Measurements from ENCODE around the gene RBM20.
"Not testable (repeated sequence)": the region's sequence is repeated elsewhere in the genome, so short reads cannot be mapped to it uniquely, and the experiment has no call there.

RBM20 gene

GRCh38 chr10:110863956-110864355 lies 219.8 kb downstream of the RBM20 start:
- Mint-ChIP-seq H3K36me3 (ENCODE audit: low read depth) (no peaks in the 10 kb centered on the region), H3K4me3 (no peak overlapping the region), H3K9me3 (no peaks in the 10 kb centered on the region), H3K4me1 (peaks cover 79% of the 10 kb centered on the region), H3K27ac (peak overlapping the region; percentile 70 to 97 (median 95)), H3K27me3 (ENCODE audit: low read depth) (no peaks in the 10 kb centered on the region)
- TF ChIP-seq CTCF (IDR thresholded peaks at IDR 0.05; ENCODE audit: unreplicated experiment in 3 of 3), result no peak

- Mint-ChIP-seq H3K36me3 (ENCODE audit: low read depth) (no peaks in the 10 kb centered on the region), H3K27ac (peak overlapping the region; percentile 95 to 98 (median 97)), H3K9me3 (no peaks in the 10 kb centered on the region), H3K27me3 (ENCODE audit: low read depth) (no peaks in the 10 kb centered on the region), H3K4me1 (peaks cover 80% of the 10 kb centered on the region), H3K4me3 (peak overlapping the region in 1 of 3 experiments; percentile 10)
- no peak for TF ChIP-seq CTCF (IDR thresholded peaks at IDR 0.05; ENCODE audit: unreplicated experiment in 3 of 3)
Measured at GRCh38 chr10:110864662-110865140, 220.6 kb downstream of the RBM20 start.

GRCh38 chr10:110865186-110865808 lies 221.2 kb downstream of the RBM20 start:
- H3K27me3 Mint-ChIP-seq (ENCODE audit: low read depth), result no peaks in the 10 kb centered on the region
- H3K4me3 Mint-ChIP-seq, result peak overlapping the region in 2 of 3 experiments; percentile 7 to 36
- peak overlapping the region; percentile 95 to 98 (median 97) for H3K27ac Mint-ChIP-seq
- H3K36me3 Mint-ChIP-seq (ENCODE audit: low read depth), result no peaks in the 10 kb centered on the region
- no peaks in the 10 kb centered on the region for H3K9me3 Mint-ChIP-seq
- TF ChIP-seq CTCF (IDR thresholded peaks at IDR 0.05; ENCODE audit: unreplicated experiment in 3 of 3), result no peak
- peaks cover 79% of the 10 kb centered on the region for H3K4me1 Mint-ChIP-seq

GRCh38 chr10:110865809-110866482 lies 221.8 kb downstream of the RBM20 start:
- no peak for TF ChIP-seq CTCF (IDR thresholded peaks at IDR 0.05; ENCODE audit: unreplicated experiment in 3 of 3)
- Mint-ChIP-seq H3K27ac (peak overlapping the region; percentile 95 to 98 (median 97)), H3K9me3 (no peaks in the 10 kb centered on the region)

GRCh38 chr10:110867011-110867806 lies 223.1 kb downstream of the RBM20 start:
- H3K27ac Mint-ChIP-seq, result peak overlapping the region; percentile 87 to 97 (median 94)
- not testable (repeated sequence) for H3K9me3 Mint-ChIP-seq; H3K36me3 Mint-ChIP-seq (ENCODE audit: low read depth)

More at GRCh38 chr10:110865809-110866482, 221.8 kb downstream of the RBM20 start:
- Mint-ChIP-seq H3K4me1 (peaks cover 79% of the 10 kb centered on the region), H3K4me3 (peak overlapping the region in 2 of 3 experiments; percentile 7 to 36), H3K27me3 (ENCODE audit: low read depth) (no peaks in the 10 kb centered on the region), H3K36me3 (ENCODE audit: low read depth) (no peaks in the 10 kb centered on the region)

More at GRCh38 chr10:110867011-110867806, 223.1 kb downstream of the RBM20 start:
- not testable (repeated sequence) for H3K27me3 Mint-ChIP-seq (ENCODE audit: low read depth)
- H3K4me3 Mint-ChIP-seq, result peak overlapping the region in 1 of 3 experiments; percentile 24
- peaks cover 78% of the 10 kb centered on the region for H3K4me1 Mint-ChIP-seq
